CD4-positive, CD25-positive, alpha-beta regulatory T cell (primary cell): ENCODE measurements around the gene GNG13. TPM values are rescaled to one million over a fixed set of nuclear protein-coding genes. Genes with fewer than 3 reads are reported as not detected.
A peak's percentile ranks its signal among the peaks of the same experiment; 100 is the strongest.

Source experiments
- ATAC-seq, 2 donors: fragments of 150-1000 bp; cut with Tn5 transposase; one replicate each; pipeline ENCODE4 v1.10.0; 2021; ENCODE audit warnings: low read depth in 2 of 2, moderate number of reproducible peaks in 2 of 2, moderate library complexity in 1 of 2
- DNase-seq, 3 donors: peaks; one replicate each; pipeline versions ENCODE4 v3.0.0 to v3.0.0-alpha.2; 2012 to 2022; ENCODE audit warnings: mixed read lengths in 1 of 3
- H3K27ac ChIP-seq: one replicate; pipeline ENCODE4 v1.7.0; 2013; ENCODE audit warnings: mild to moderate bottlenecking, low read length; ENCODE audit not compliant: insufficient read depth, poor library complexity, severe bottlenecking
- H3K27me3 ChIP-seq: one replicate; pipeline ENCODE4 v1.7.0; 2013; ENCODE audit warnings: low read length; ENCODE audit not compliant: control insufficient read depth, insufficient read depth
- H3K36me3 ChIP-seq: one replicate; pipeline ENCODE4 v1.7.0; 2013; ENCODE audit warnings: mild to moderate bottlenecking, low read length, moderate library complexity; ENCODE audit not compliant: control insufficient read depth, insufficient read depth
- H3K4me1 ChIP-seq: 2 replicates; pipeline ENCODE4 v1.7.0; 2013; ENCODE audit warnings: mild to moderate bottlenecking, low read length; ENCODE audit not compliant: insufficient read depth, control insufficient read depth, poor library complexity, severe bottlenecking
- H3K4me3 ChIP-seq: one replicate; pipeline ENCODE4 v1.7.0; 2013; ENCODE audit warnings: low read depth, mild to moderate bottlenecking, low read length, moderate library complexity
- H3K9me3 ChIP-seq, 2 experiments: 1 replicate in 1 of 2; 2 replicates in 1 of 2; pipeline ENCODE4 v1.7.0; 2013; ENCODE audit warnings: low read length in 2 of 2, mild to moderate bottlenecking in 1 of 2, moderate library complexity in 1 of 2; ENCODE audit not compliant: control insufficient read depth in 2 of 2
- H3K27ac Mint-ChIP-seq, 3 donors: one replicate each; pipeline ENCODE4 v1.8.0; 2020 to 2022; ENCODE audit warnings: mild to moderate bottlenecking in 3 of 3, mixed read lengths in 3 of 3, moderate library complexity in 2 of 3
- H3K27me3 Mint-ChIP-seq: one replicate; pipeline ENCODE4 v1.8.0; 2022; ENCODE audit warnings: mild to moderate bottlenecking, mixed read lengths
- H3K36me3 Mint-ChIP-seq: one replicate; pipeline ENCODE4 v1.8.0; 2020; ENCODE audit warnings: mixed read lengths
- H3K4me1 Mint-ChIP-seq, 4 donors: one replicate each; pipeline ENCODE4 v1.8.0; 2020 to 2022; ENCODE audit warnings: mixed read lengths in 4 of 4, mild to moderate bottlenecking in 1 of 4
- H3K4me3 Mint-ChIP-seq, 4 donors: one replicate each; pipeline ENCODE4 v1.8.0; 2020 to 2022; ENCODE audit warnings: mild to moderate bottlenecking in 4 of 4, mixed read lengths in 4 of 4, moderate library complexity in 3 of 4
- H3K9me3 Mint-ChIP-seq, 7 donors: one replicate each; pipeline ENCODE4 v1.8.0; 2020 to 2022; ENCODE audit warnings: mixed read lengths in 7 of 7, mild to moderate bottlenecking in 3 of 7, moderate library complexity in 2 of 7
- polyA plus RNA-seq, 4 donors: library from polyadenylated mRNA; unstranded; fragments of 300-500 nt; fragmentation: Illumina TruSeq; gene quantifications; one replicate each; pipeline ENCODE4 v1.2.3, GENCODE V29; 2021
- total RNA-seq: library from RNA; stranded (reverse); gene quantifications from one replicate; pipeline ENCODE4 v1.2.3, GENCODE V29; 2022

GNG13 gene
- total and polyA plus RNA-seq, 5 donors from 2014 or later = not detected

- ATAC-seq (no peak), DNase-seq (no peak)
- H3K4me1 ChIP-seq = peaks cover 15% of the 10 kb centered on the region
- no peaks in the 10 kb centered on the region for H3K9me3 ChIP-seq
- Mint-ChIP-seq H3K9me3 (no peaks in the 10 kb centered on the region), H3K4me3 (no peak overlapping the region), H3K4me1 (peaks cover 0 to 9% (median 2%) of the 10 kb centered on the region in 4 donors), H3K27me3 (no peaks in the 10 kb centered on the region), H3K36me3 (peaks cover 7% of the 10 kb centered on the region), H3K27ac (no peak overlapping the region)
- no peak overlapping the region for H3K27ac ChIP-seq
- H3K27me3 ChIP-seq = no peaks in the 10 kb centered on the region
- H3K4me3 ChIP-seq = no peak overlapping the region
- no peaks in the 10 kb centered on the region for H3K36me3 ChIP-seq
Measured at GRCh38 chr16:792221-792995, 8.1 kb downstream of the GNG13 start.

- Mint-ChIP-seq H3K36me3 (peaks cover 7% of the 10 kb centered on the region), H3K4me3 (peak overlapping the region in 1 of 4 donors; percentile 73), H3K27ac (no peak overlapping the region), H3K9me3 (no peaks in the 10 kb centered on the region), H3K27me3 (no peaks in the 10 kb centered on the region), H3K4me1 (peaks cover 0 to 16% (median 2%) of the 10 kb centered on the region in 4 donors)
- Histone ChIP-seq H3K27ac (no peak overlapping the region), H3K27me3 (no peaks in the 10 kb centered on the region), H3K4me1 (peaks cover 23% of the 10 kb centered on the region), H3K4me3 (no peak overlapping the region), H3K9me3 (no peaks in the 10 kb centered on the region), H3K36me3 (peaks cover 5% of the 10 kb centered on the region)
- DNase-seq (no peak), ATAC-seq (no peak)
Measured at GRCh38 chr16:791131-791530, 9.4 kb downstream of the GNG13 start.

DNA sequence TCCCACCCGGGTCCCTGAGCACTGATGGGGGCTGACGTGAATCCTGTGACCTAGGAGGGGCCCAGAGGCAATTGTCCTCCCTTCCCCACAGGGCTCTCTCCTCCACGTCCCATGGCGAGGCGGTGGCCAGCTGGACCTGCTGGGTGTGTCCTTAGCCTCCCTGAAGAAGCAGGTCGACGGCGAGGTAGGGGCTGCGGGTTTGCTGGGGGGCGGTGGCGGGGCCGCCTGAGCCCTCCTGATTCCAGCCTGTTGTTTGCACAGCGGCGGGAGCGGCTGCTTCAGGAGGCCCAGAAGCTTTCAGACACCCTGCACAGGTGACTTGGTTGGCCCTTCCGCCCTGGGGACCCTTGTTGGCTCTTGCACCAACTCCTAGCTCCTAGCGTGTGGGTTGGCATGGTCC, 10.4 kb downstream of the GNG13 start:
- ATAC-seq (no peak), DNase-seq (no peak)
- Histone ChIP-seq H3K27ac (no peak overlapping the region), H3K4me1 (peaks cover 29% of the 10 kb centered on the region), H3K9me3 (no peaks in the 10 kb centered on the region), H3K36me3 (peaks cover 7% of the 10 kb centered on the region), H3K27me3 (no peaks in the 10 kb centered on the region), H3K4me3 (no peak overlapping the region)
- no peak overlapping the region for H3K27ac Mint-ChIP-seq
- no peaks in the 10 kb centered on the region for H3K27me3 Mint-ChIP-seq
- H3K9me3 Mint-ChIP-seq = no peaks in the 10 kb centered on the region
- H3K4me1 Mint-ChIP-seq = peaks cover 0 to 17% (median 2%) of the 10 kb centered on the region in 4 donors
- peaks cover 7% of the 10 kb centered on the region for H3K36me3 Mint-ChIP-seq
- peak overlapping the region in 3 of 4 donors; percentile 55 to 76 (median 65) for H3K4me3 Mint-ChIP-seq

- H3K9me3 ChIP-seq = no peaks in the 10 kb centered on the region
- H3K27me3 ChIP-seq = no peaks in the 10 kb centered on the region
- Mint-ChIP-seq H3K27ac (no peak overlapping the region), H3K27me3 (no peaks in the 10 kb centered on the region), H3K36me3 (peaks cover 7% of the 10 kb centered on the region), H3K9me3 (no peaks in the 10 kb centered on the region), H3K4me3 (peak overlapping the region in 3 of 4 donors; percentile 43 to 65 (median 44)), H3K4me1 (peaks cover 0 to 19% (median 2%) of the 10 kb centered on the region in 4 donors)
- no peak for ATAC-seq
- no peak for DNase-seq
- H3K4me1 ChIP-seq = peaks cover 29% of the 10 kb centered on the region
- H3K4me3 ChIP-seq = no peak overlapping the region
- H3K27ac ChIP-seq = no peak overlapping the region
- peaks cover 7% of the 10 kb centered on the region for H3K36me3 ChIP-seq
Measured at GRCh38 chr16:789191-789850, 11.2 kb downstream of the GNG13 start.

GRCh38 chr16:788399-789126, 12.0 kb downstream of the GNG13 start, which contains the start of gene CHTF18:
Gene CHTF18 (plus strand): TSS chr16:788620. CDS start chr16:788685, 65 bp downstream.
- peaks cover 7% of the 10 kb centered on the region for H3K36me3 ChIP-seq
- peak; percentile 90 to 94 (median 93) for DNase-seq
- peaks cover 29% of the 10 kb centered on the region for H3K4me1 ChIP-seq
- no peaks in the 10 kb centered on the region for H3K9me3 ChIP-seq
- H3K27me3 ChIP-seq = no peaks in the 10 kb centered on the region
- H3K27ac Mint-ChIP-seq = peak within 1 kb of the TSS in 1 of 3 donors; percentile 51
- peak within 1 kb of the TSS; percentile 63 to 87 (median 80) for H3K4me3 Mint-ChIP-seq
- H3K4me3 ChIP-seq = peak within 1 kb of the TSS; percentile 44
- peak; percentile 92 to 94 for ATAC-seq
- H3K27me3 Mint-ChIP-seq = no peaks in the 10 kb centered on the region
- peaks cover 0 to 19% (median 2%) of the 10 kb centered on the region in 4 donors for H3K4me1 Mint-ChIP-seq
- no peaks in the 10 kb centered on the region for H3K9me3 Mint-ChIP-seq
- H3K27ac ChIP-seq = peak within 1 kb of the TSS; percentile 33
- peaks cover 7% of the 10 kb centered on the region for H3K36me3 Mint-ChIP-seq

- Mint-ChIP-seq H3K9me3 (no peaks in the 10 kb centered on the region), H3K27ac (peak within 1 kb of the TSS in 1 of 3 donors; percentile 51), H3K4me1 (peaks cover 0 to 19% (median 2%) of the 10 kb centered on the region in 4 donors), H3K36me3 (peaks cover 7% of the 10 kb centered on the region), H3K27me3 (no peaks in the 10 kb centered on the region), H3K4me3 (peak within 1 kb of the TSS; percentile 63 to 87 (median 80))
- no peak for DNase-seq
- Histone ChIP-seq H3K9me3 (no peaks in the 10 kb centered on the region), H3K27ac (peak within 1 kb of the TSS; percentile 33), H3K4me1 (peaks cover 29% of the 10 kb centered on the region), H3K27me3 (no peaks in the 10 kb centered on the region), H3K4me3 (peak within 1 kb of the TSS; percentile 44), H3K36me3 (peaks cover 7% of the 10 kb centered on the region)
- ATAC-seq = peak; percentile 1 to 2
Measured at GRCh38 chr16:787978-788398, 12.5 kb downstream of the GNG13 start, which contains the start of gene RPUSD1. Gene RPUSD1 (minus strand): TSS chr16:788381. CDS start chr16:787737, 644 bp downstream.

DNA sequence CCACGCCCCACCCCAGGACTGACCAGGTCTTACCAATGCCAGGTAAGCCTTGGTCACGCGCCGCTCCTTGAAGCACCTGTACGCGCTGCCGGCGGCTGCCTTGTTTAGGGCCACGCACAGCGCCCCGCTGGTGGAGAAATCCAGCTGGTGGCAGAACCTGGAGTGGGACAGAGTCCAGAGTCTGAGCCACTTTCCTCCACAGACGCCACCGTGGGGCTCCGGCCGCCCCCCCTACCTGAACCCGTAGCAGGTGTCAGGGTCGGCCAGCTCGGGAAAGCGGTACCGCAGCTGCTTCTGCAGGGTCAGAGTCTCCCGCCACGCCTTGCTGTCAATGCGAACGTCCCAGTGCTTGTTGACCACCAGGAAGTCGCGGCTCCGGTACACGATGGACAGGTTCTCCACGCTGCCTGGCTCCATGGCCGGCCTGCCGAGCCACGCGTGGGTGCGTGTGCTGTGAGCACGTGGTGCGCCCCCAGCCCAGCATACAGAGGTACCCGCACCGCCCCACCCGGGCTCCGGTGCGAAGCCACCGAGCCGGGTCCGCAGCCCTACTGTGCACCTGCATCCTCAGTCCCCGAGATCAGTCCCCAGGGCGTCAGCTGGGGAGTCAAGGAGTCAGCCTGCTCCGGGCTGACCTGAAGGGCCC, 13.1 kb downstream of the GNG13 start:
- no peak overlapping the region for H3K27ac ChIP-seq
- Mint-ChIP-seq H3K4me3 (peak overlapping the region; percentile 63 to 87 (median 80)), H3K4me1 (peaks cover 0 to 19% (median 2%) of the 10 kb centered on the region in 4 donors)

More for the DNA sequence above, 13.1 kb downstream of the GNG13 start:
- DNase-seq = no peak
- Histone ChIP-seq H3K36me3 (peaks cover 7% of the 10 kb centered on the region), H3K27me3 (no peaks in the 10 kb centered on the region), H3K4me3 (peak overlapping the region; percentile 44), H3K9me3 (no peaks in the 10 kb centered on the region), H3K4me1 (peaks cover 29% of the 10 kb centered on the region)
- H3K27ac Mint-ChIP-seq = peak overlapping the region in 1 of 3 donors; percentile 51
- no peaks in the 10 kb centered on the region for H3K27me3 Mint-ChIP-seq
- no peaks in the 10 kb centered on the region for H3K9me3 Mint-ChIP-seq
- H3K36me3 Mint-ChIP-seq = peaks cover 7% of the 10 kb centered on the region
- ATAC-seq = no peak
